Adrenal gland (tissue), 5 donors: ENCODE measurements around the gene AUTS2.

Source experiments
- CTCF ChIP-seq, 6 experiments: fragments of 450-650 bp in 4 of 6; fragments of 200-600 bp in 2 of 6; sonication (generic) in 1 of 6; IDR thresholded peaks; 1 replicate in 5 of 6; 2 replicates in 1 of 6; pipeline versions ENCODE4 v1.5.1 to v1.8.0; 2016 to 2021; ENCODE audit warnings: antibody characterized with exemption in 6 of 6, mild to moderate bottlenecking in 2 of 6, moderate library complexity in 1 of 6
- POLR2A ChIP-seq, 2 donors: fragments of 450-650 bp; IDR thresholded peaks; one replicate each; pipeline ENCODE4 v1.6.1; 2017; ENCODE audit warnings: antibody characterized with exemption in 2 of 2, mild to moderate bottlenecking in 2 of 2, moderate library complexity in 1 of 2
- donor health status: DM: no; HTN: no; CAD: no.

GRCh38 chr7:69598487-69599285 lies 411 bp downstream of the AUTS2 start:
- TF ChIP-seq CTCF (IDR thresholded peaks at IDR 0.05) (no peak), POLR2A (IDR thresholded peaks at IDR 0.05) (peak; percentile 32 to 75)
